ENCODE measurements around the gene GATA2.

DNA sequence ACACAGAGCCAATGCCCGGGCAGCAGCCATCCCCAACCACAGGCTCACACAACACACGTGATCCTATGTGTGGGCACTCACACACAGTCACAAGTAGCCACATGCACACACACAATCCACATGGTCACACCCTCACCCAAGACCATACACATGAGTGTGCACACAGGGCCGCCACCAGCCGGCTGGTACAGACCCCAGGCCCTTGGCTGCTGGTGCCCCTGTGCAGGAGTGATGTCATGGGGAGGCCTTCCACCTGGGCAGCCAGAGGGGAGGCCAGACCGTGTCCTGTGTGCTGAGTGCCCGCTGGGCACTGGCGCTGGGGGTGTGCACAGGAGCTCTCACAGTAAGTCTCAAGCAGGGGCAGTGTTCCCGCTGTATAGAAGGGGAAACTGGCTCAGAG, 63.2 kb downstream of the GATA2 start:
- TF ChIP-seq, protein P1, sequence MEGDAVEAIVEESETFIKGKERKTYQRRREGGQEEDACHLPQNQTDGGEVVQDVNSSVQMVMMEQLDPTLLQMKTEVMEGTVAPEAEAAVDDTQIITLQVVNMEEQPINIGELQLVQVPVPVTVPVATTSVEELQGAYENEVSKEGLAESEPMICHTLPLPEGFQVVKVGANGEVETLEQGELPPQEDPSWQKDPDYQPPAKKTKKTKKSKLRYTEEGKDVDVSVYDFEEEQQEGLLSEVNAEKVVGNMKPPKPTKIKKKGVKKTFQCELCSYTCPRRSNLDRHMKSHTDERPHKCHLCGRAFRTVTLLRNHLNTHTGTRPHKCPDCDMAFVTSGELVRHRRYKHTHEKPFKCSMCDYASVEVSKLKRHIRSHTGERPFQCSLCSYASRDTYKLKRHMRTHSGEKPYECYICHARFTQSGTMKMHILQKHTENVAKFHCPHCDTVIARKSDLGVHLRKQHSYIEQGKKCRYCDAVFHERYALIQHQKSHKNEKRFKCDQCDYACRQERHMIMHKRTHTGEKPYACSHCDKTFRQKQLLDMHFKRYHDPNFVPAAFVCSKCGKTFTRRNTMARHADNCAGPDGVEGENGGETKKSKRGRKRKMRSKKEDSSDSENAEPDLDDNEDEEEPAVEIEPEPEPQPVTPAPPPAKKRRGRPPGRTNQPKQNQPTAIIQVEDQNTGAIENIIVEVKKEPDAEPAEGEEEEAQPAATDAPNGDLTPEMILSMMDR (IDR thresholded peaks at IDR 0.05), result no peak
- no peak for TF ChIP-seq EP300 (IDR thresholded peaks at IDR 0.05)

Measured in tibial nerve (tissue), 4 donors.